HL-60 (cell line): ENCODE data around the gene TRABD.

Experiments used
- CTCF ChIP-seq: IDR thresholded peaks from one replicate; pipeline ENCODE4 v1.5.1; 2011; ENCODE audit warnings: low read length, control low read depth, inconsistent platforms; ENCODE audit not compliant: insufficient read depth
- GABPA ChIP-seq: IDR thresholded peaks from 2 replicates; pipeline ENCODE4 v1.6.1; 2012; ENCODE audit warnings: low read depth
- POLR2AphosphoS5 ChIP-seq: IDR thresholded peaks from 2 replicates; pipeline ENCODE4 v1.6.1; 2012; ENCODE audit warnings: low read depth
- REST ChIP-seq: IDR thresholded peaks from 2 replicates; pipeline ENCODE4 v1.6.1; 2012; ENCODE audit warnings: low read depth; ENCODE audit not compliant: insufficient replicate concordance
- SPI1 ChIP-seq: IDR thresholded peaks from 2 replicates; pipeline ENCODE4 v1.6.1; 2012; ENCODE audit warnings: low read depth, mild to moderate bottlenecking, borderline replicate concordance

- TF ChIP-seq REST (no peak), CTCF (peak; percentile 24), SPI1 (no peak), POLR2AphosphoS5 (no peak), GABPA (no peak)
These were observed 51.2 kb downstream of the TRABD start for GRCh38 chr22:50236731-50237409.
